ENCODE data around the gene KRTAP10-3.

GRCh38 chr21:44516342-44516741 is 42.3 kb downstream of the KRTAP10-3 start:
- TF ChIP-seq CTCF (IDR thresholded peaks at IDR 0.05; ENCODE audit: low read depth, low read length) (no peak), EZH2phosphoT487 (IDR thresholded peaks at IDR 0.05; ENCODE audit: low read depth) (no peak)
